Skeletal muscle cell (primary cell): Measurements from ENCODE around the gene GALNT11.
"Not testable (repeated sequence)": the region's sequence is repeated elsewhere in the genome, so short reads cannot be mapped to it uniquely, and the experiment has no call there.

Source experiments
- DNase-seq: peaks from one replicate; pipeline ENCODE4 v3.0.0-alpha.2; 2010; ENCODE audit warnings: low read depth
- H3K4me3 ChIP-seq: 2 replicates; pipeline ENCODE4 v1.5.1; 2011; ENCODE audit warnings: low read depth, mild to moderate bottlenecking, control low read depth, low read length, moderate library complexity

The GALNT11 gene

DNA sequence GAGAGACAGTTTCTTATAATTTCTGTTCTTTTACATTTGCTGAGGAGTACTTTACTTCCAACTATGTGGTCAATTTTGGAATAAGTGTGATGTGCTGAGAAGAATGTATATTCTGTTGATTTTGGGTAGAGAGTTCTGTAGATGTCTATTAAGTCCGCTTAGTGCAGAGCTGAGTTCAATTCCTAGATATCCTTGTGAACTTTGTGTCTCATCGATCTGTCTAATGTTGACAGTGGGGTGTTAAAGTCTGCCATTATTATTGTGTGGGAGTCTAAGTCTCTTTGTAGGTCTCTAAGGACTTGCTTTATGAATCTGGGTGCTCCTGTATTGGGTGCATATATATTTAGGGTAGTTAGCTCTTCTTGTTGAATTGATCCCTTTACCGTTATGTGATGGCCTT is 38.3 kb downstream of the GALNT11 start:
- not testable (repeated sequence) for DNase-seq, H3K4me3 ChIP-seq

GRCh38 chr7:152065800-152066344 is 40.4 kb downstream of the GALNT11 start:
- DNase-seq, H3K4me3 ChIP-seq: not testable (repeated sequence)

DNA sequence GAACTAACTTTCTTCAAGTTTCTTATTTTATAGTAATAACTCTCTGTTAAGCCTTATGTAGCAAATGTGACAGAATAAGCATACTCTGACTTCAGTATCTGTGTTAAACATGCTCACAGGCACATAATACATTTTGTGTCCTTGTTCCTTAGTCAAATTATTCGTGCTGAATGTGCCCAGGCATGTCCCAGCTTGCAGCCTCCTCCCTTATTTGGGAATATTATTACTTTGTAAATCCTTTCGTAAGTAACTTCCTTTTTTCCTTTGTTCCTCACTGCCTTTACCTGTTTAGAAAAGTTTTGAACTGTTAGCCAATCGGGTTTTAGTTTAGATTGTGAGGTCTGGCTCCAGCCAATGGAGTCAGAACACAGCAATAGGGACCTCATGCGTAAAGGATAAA is 46.9 kb downstream of the GALNT11 start:
- no peak overlapping the region for H3K4me3 ChIP-seq
- no peak for DNase-seq

- no peak overlapping the region for H3K4me3 ChIP-seq
- no peak for DNase-seq
Observed at GRCh38 chr7:152073352-152073751, 47.9 kb downstream of the GALNT11 start.

GRCh38 chr7:152074673-152075072 is 49.2 kb downstream of the GALNT11 start:
- no peak for DNase-seq
- H3K4me3 ChIP-seq, result no peak overlapping the region

- H3K4me3 ChIP-seq, DNase-seq: not testable (repeated sequence)
Observed at GRCh38 chr7:152075379-152075778, 49.9 kb downstream of the GALNT11 start.

GRCh38 chr7:152076324-152076821 is 50.9 kb downstream of the GALNT11 start:
- no peak for DNase-seq
- no peak overlapping the region for H3K4me3 ChIP-seq

DNA sequence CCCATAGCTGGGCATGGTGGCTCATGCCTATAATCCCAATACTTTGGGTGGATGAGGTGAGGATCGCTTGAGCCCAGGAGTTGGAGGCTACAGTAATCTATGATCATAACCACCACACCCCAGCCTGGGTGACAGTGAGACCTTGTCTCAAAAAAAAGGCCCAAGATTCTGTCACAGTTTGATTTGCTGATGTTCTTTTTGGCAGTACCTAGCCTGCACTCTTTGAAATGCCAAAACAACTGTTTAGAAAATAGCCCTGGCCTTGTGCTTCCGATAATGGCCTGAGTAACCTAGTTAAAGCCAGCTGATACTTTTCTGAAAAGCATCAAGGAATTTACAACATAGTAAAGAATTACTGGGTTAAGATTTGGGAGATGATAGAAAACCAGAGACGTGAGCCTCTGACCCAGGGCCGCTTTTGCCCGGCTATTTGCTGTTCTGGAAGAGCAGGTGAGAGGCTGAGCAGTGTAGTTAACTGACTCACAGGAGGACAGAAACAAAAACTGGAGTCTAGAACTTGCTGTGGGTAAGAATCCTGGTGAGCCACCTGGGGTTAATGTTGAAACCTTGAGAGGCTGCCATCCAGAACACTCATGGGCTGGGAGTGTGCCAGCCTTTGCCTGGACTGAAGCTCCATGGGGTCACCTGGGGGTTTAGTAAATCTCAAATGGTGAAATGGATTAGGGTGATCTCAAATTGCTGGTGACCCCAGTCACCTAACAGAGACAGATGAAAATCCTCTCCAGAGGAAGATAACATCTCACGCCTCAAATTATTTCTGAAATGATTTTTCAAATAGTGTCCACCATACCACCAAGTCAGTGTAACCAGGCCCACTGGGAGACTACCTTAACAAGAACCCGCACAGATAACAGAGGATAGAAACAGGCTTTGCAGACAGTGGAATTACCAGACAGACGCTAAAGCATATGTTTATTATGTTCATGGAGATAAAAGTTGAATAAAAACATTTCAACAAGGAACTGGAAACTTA is 51.8 kb downstream of the GALNT11 start:
- no peak for DNase-seq
- no peak overlapping the region for H3K4me3 ChIP-seq

- no peak for DNase-seq
- H3K4me3 ChIP-seq, result no peak overlapping the region
Observed at GRCh38 chr7:152078025-152078424, 52.6 kb downstream of the GALNT11 start.

- no peak overlapping the region for H3K4me3 ChIP-seq
- no peak for DNase-seq
Observed at GRCh38 chr7:152078786-152079185, 53.3 kb downstream of the GALNT11 start.

- no peak overlapping the region for H3K4me3 ChIP-seq
- no peak for DNase-seq
Observed at GRCh38 chr7:152081088-152081487, 55.6 kb downstream of the GALNT11 start.

GRCh38 chr7:152082073-152082721 is 56.7 kb downstream of the GALNT11 start:
- DNase-seq, result not testable (repeated sequence)

DNA sequence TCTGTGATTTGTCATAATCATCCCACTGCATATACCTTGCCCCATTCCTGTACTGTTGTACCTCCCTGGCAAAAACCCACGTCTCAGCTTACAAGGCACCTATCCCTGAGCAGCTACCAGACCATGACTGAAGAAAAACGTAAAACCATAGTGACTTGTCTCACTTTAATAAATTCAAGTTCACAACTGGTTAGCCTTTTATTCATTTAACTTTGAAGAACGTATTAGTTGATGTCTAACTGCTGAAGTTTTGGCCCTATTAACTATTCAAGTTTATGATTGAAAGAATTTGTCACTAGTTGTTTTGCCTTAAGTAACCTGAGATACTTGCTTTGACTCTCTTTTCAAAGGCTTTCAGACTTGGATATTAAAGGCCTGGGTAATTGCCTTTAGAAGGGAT is 59.7 kb downstream of the GALNT11 start:
- no peak for DNase-seq
- H3K4me3 ChIP-seq, result no peak overlapping the region

More at GRCh38 chr7:152082073-152082721, 56.7 kb downstream of the GALNT11 start:
- not testable (repeated sequence) for H3K4me3 ChIP-seq

DNA sequence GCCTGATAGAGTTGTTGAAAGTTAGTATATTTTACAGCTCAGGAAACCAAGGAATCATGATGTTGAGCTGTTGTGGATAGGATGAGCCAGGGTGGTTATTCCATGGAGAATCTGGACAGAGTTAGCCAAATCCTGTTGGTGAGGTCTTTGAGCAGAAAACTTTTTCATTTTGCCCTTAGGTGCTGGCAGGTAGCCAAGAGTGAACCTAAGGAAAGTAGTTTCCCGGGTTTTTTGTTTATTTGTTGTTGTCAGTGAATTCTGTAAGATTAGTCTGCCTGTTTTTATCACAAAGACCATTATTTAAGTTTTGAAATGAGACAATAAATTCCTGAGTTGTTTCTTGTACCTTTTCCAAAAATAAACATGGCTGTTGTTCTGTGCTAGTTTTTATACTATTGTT is 61.0 kb downstream of the GALNT11 start:
- no peak overlapping the region for H3K4me3 ChIP-seq
- DNase-seq, result no peak

- H3K4me3 ChIP-seq, result no peak overlapping the region
- DNase-seq, result no peak
Observed at GRCh38 chr7:152089183-152089582, 63.7 kb downstream of the GALNT11 start.

DNA sequence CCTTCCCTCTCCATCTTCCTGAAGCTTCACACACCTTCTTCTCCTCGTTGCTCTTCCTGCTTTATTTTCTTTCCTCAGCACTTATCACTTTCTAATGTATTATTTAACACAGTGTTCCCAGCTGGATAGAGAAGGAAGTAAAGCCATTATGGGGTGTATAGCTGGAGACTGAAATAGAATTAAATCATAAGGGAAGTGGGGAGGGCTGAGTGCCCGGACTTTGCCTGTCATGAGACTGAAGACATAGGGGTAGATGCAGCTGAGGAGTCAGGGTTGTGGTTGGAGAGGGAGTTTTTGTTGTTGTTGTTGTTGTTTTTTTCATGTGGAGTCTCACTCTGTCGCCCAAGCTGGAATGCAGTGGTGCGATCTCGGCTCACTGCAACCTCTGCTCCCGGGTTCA is 65.3 kb downstream of the GALNT11 start:
- H3K4me3 ChIP-seq, result no peak overlapping the region
- DNase-seq, result no peak

DNA sequence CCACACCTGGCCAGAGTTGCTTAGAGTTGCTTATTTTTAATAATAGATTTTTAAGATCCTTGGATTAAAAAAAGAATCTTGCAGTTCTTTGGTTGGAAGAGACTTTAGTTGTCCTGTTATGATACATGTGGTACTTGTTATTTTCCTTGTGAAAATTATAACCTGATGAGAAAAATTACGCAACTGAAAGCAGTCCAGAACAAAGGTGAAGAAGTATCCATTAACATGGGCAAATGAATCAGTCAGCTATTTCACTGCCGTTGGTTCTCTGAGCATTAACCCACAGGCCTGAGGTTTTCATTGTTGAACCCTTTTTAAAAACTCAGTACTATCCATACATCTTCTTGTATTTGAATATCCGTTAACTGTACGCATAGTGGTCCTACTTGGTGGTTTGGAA is 68.2 kb downstream of the GALNT11 start:
- H3K4me3 ChIP-seq, result no peak overlapping the region
- no peak for DNase-seq

- H3K4me3 ChIP-seq, result no peak overlapping the region
Observed at GRCh38 chr7:152095771-152096170, 70.3 kb downstream of the GALNT11 start.

GRCh38 chr7:152097330-152097729 is 71.9 kb downstream of the GALNT11 start:
- H3K4me3 ChIP-seq, result no peak overlapping the region
- DNase-seq, result no peak

More at GRCh38 chr7:152095771-152096170, 70.3 kb downstream of the GALNT11 start:
- no peak for DNase-seq

DNA sequence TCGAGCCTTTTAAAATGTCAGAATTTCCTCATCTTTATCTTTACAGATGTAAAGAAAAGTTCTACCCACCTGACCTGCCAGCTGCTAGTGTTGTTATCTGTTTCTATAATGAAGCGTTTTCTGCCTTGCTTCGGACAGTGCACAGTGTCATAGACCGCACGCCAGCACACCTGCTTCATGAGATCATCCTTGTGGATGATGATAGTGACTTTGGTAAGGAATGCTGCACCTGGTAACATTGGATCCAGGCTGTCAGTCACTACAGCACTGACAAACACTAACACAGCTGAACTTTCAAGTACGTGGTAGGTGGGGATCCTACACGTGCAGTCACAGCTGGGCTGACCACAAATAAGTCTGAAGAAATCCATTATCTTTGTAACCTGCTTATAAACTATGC is 77.6 kb downstream of the GALNT11 start:
- no peak for DNase-seq
- H3K4me3 ChIP-seq, result no peak overlapping the region
